Sigmoid colon (tissue), 7 donors: ENCODE results near the gene CNOT3. TPM values are rescaled to one million over a fixed set of nuclear protein-coding genes. Genes with fewer than 3 reads are reported as not detected.

Experiments used
- DNase-seq: peaks from one replicate; pipeline ENCODE4 v3.0.0-alpha.2; 2019
- H3K27ac ChIP-seq, 4 donors: fragments of 200-600 bp; sonication (generic); one replicate each; pipeline ENCODE4 v1.5.1; 2016 to 2019; ENCODE audit warnings: mild to moderate bottlenecking in 1 of 4
- H3K27me3 ChIP-seq, 3 donors: fragments of 200-600 bp; sonication (generic); one replicate each; pipeline ENCODE4 v1.5.1; 2019; ENCODE audit warnings: mild to moderate bottlenecking in 1 of 3
- H3K36me3 ChIP-seq, 4 donors: fragments of 200-600 bp; sonication (generic); one replicate each; pipeline ENCODE4 v1.5.1; 2016 to 2019
- H3K4me1 ChIP-seq, 4 donors: fragments of 200-600 bp; sonication (generic); one replicate each; pipeline ENCODE4 v1.5.1; 2017 to 2019
- H3K4me3 ChIP-seq, 4 donors: fragments of 200-600 bp; sonication (generic); one replicate each; pipeline ENCODE4 v1.5.1; 2017 to 2019; ENCODE audit warnings: mild to moderate bottlenecking in 2 of 4, moderate library complexity in 1 of 4
- H3K9me3 ChIP-seq, 4 donors: fragments of 200-600 bp in 3 of 4; sonication (generic) in 3 of 4; one replicate each; pipeline versions ENCODE4 v1.5.1 to v1.6.1; 2013 to 2019
- EP300 ChIP-seq, 4 donors: sonication (generic); formaldehyde crosslinking; IDR thresholded peaks; one replicate each; pipeline ENCODE4 v1.6.1; 2017; ENCODE audit warnings: antibody characterized with exemption in 4 of 4
- POLR2A ChIP-seq, 2 donors: fragments of 450-650 bp; IDR thresholded peaks; one replicate each; pipeline ENCODE4 v1.6.1; 2016; ENCODE audit warnings: antibody characterized with exemption in 2 of 2, mild to moderate bottlenecking in 2 of 2, moderate library complexity in 2 of 2
- POLR2AphosphoS5 ChIP-seq, 4 donors: sonication (generic); formaldehyde crosslinking; IDR thresholded peaks; one replicate each; pipeline ENCODE4 v1.6.1; 2017; ENCODE audit warnings: antibody characterized with exemption in 4 of 4
- WGBS, 2 donors: extraction: QIAGEN DNeasy Blood & Tissue Kit; methylation state at CpG; one replicate each; pipeline ENCODE4 v1.1.7; 2013; 5-methylcytosine and 5-hydroxymethylcytosine counted together
- intact Hi-C: fragments of 100-400 bp; cut with DNase I; formaldehyde crosslinking; loops from one replicate; pipeline ENCODE4 v1.15.1; 2023
- polyA plus RNA-seq, 3 donors: library from polyadenylated mRNA; stranded (reverse); fragments of 200-250 nt; gene quantifications; one replicate each; pipeline ENCODE4 v1.2.3, GENCODE V29; 2013
- total RNA-seq, 4 donors: library from RNA; depleted of rRNA; stranded (reverse); fragments of >200 nt; gene quantifications; one replicate each; pipeline ENCODE4 v1.1.0, GENCODE V29; 2016
- TF ChIP-seq, protein P1 (sequence below), 4 experiments: fragments of 450-650 bp in 3 of 4; fragments of 200-600 bp in 1 of 4; IDR thresholded peaks; one replicate each; pipeline ENCODE4 v1.5.1; 2016 to 2019; ENCODE audit warnings: antibody characterized with exemption in 4 of 4, mild to moderate bottlenecking in 3 of 4, moderate library complexity in 2 of 4
- donor health status: healthy with polysubstance abuse.
- donor health status: Bipolar disorder and iron deficiency.
- donor health status: healthy.

CNOT3 gene
- total and polyA plus RNA-seq, 7 donors = 11.8 to 32.9 (median 19.8) TPM

DNA sequence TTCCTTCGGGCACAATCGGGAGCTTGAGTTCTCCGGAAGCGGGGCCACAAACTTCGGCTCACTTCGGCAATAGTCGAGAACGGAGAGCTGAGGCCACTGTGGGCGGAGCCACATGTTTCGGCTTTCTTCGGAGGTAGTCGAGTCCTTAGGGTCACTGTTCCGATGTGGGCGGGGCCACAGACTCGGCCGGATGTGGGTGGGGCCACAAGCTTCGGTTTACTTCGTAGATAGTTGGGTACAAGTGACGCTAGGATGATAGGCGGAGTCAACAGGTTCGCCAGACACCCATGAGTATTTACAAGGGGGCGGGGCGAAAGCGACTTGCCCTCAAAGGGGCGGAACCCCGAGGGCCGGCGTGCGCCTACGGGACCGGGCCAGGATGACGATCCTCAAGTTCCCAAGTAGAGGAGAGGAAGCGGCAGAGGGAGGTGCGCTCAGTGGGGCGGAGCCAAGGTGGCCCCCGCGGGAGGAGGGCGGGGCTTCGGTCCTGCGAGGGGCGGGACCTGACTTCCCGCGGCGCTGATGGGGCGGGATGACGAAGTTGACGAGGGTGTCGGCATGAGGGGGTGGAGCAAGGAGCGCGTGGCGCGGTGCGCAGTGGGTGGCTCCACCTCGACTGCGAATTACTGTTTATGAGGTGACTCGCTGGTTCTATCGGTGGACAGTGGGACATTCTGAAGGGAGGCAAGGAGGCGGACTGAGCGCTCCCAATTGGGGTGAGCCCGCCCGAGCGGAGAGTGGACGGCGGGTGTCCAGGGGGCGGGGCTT, 52.4 kb downstream of the CNOT3 start:
- Histone ChIP-seq H3K4me3 (peak overlapping the region; percentile 62 to 95 (median 88)), H3K27ac (peak overlapping the region; percentile 94 to 99 (median 98)), H3K9me3 (no peaks in the 10 kb centered on the region), H3K27me3 (no peaks in the 10 kb centered on the region), H3K4me1 (peaks cover 0 to 28% (median 26%) of the 10 kb centered on the region in 4 donors), H3K36me3 (peaks cover 0 to 29% (median 4%) of the 10 kb centered on the region in 4 donors)
- TF ChIP-seq EP300 (IDR thresholded peaks at IDR 0.05) (peak in 1 of 4 donors; percentile 7), POLR2AphosphoS5 (IDR thresholded peaks at IDR 0.05) (peak; percentile 6 to 89 (median 80)), POLR2A (IDR thresholded peaks at IDR 0.05) (peak; percentile 41 to 49)
- TF ChIP-seq, protein P1, sequence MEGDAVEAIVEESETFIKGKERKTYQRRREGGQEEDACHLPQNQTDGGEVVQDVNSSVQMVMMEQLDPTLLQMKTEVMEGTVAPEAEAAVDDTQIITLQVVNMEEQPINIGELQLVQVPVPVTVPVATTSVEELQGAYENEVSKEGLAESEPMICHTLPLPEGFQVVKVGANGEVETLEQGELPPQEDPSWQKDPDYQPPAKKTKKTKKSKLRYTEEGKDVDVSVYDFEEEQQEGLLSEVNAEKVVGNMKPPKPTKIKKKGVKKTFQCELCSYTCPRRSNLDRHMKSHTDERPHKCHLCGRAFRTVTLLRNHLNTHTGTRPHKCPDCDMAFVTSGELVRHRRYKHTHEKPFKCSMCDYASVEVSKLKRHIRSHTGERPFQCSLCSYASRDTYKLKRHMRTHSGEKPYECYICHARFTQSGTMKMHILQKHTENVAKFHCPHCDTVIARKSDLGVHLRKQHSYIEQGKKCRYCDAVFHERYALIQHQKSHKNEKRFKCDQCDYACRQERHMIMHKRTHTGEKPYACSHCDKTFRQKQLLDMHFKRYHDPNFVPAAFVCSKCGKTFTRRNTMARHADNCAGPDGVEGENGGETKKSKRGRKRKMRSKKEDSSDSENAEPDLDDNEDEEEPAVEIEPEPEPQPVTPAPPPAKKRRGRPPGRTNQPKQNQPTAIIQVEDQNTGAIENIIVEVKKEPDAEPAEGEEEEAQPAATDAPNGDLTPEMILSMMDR (IDR thresholded peaks at IDR 0.05) = no peak
- intact Hi-C loops = loop anchor here (2.0 to 10.0 kb wide), 3 partner anchors 21 to 925 kb away; partner anchors contain the start of gene PPP1R12C
- 0% methylated on average over 65 of the region's 65 CpGs for WGBS, 2 donors
- peak; percentile 100 for DNase-seq

DNA sequence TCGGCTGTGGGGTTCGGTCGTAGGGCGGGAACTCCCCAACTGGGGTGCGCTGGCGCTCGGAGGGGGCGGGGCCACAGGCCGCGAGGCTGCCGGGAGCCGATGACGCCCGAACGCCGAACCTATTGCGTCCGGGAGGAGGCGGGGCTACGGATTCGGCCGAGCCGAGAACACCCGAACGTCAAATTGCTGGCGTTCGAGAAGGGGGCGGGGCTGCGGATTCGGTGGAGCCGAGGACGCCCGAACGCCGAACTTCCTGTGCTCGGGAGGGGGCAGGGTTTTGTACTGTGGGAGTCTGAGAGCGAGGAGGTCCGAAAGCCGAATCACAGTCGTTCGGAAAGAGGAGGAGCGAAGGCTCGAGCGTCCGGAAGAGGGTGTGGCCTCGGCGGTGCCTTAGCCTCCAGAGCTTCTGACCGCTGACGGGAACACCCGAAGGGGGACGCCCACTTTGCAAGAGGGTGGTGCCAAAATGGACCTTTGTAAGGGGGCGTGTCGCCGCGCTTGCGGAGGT, 53.0 kb downstream of the CNOT3 start:
- peak in 1 of 4 donors; percentile 71 for TF ChIP-seq EP300 (IDR thresholded peaks at IDR 0.05)
- TF ChIP-seq, protein P1 (IDR thresholded peaks at IDR 0.05) = no peak
- Histone ChIP-seq H3K36me3 (peaks cover 0 to 29% (median 4%) of the 10 kb centered on the region in 4 donors), H3K27me3 (no peaks in the 10 kb centered on the region), H3K4me3 (peak overlapping the region; percentile 54 to 95 (median 88)), H3K27ac (peak overlapping the region; percentile 94 to 99 (median 98)), H3K9me3 (no peaks in the 10 kb centered on the region), H3K4me1 (peaks cover 0 to 28% (median 26%) of the 10 kb centered on the region in 4 donors)
- peak; percentile 100 for DNase-seq
- WGBS, 2 donors = 0% methylated on average over 56 of the region's 56 CpGs
- intact Hi-C loops = loop anchor here (10.0 kb wide), 1 partner anchor 924 kb away; the partner anchor contains the start of gene PPP1R12C

DNA sequence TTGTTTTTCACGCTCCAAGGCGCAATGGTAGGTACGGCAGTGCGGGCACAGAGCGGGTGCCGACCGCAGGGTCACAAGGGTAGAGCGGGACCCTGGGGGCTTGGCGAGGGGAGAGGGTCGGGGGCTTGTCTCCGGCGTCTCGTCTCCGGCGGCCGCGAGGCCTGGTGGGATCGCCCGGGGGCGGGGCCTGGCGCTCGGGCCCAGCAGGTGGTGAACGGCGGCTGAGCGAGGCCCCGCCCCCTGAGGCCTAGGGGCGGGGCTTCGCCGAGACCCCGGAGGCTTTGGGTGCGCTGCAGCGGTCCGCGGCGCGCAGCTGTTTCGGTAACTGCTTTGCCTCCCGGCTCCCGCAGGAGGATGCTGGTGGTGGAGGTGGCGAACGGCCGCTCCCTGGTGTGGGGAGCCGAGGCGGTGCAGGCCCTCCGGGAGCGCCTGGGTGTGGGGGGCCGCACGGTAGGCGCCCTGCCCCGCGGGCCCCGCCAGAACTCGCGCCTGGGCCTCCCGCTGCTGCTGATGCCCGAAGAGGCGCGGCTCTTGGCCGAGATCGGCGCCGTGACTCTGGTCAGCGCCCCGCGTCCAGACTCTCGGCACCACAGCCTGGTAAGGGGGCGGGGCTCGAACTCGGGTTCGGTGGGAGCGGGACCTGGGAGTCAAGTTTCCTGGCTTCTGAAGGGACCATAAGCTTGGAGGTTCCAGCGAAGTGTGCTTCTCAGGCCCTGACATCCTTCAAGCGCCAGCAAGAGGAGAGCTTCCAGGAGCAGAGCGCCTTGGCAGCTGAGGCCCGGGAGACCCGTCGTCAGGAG, 53.6 kb downstream of the CNOT3 start, which contains the start of gene TSEN34:
TSS of gene TSEN34 (plus strand) at position 298 of the 800 bp plus-strand sequence. CDS start at position 355, 57 bp downstream.
- Histone ChIP-seq H3K9me3 (no peaks in the 10 kb centered on the region), H3K36me3 (peaks cover 0 to 27% (median 4%) of the 10 kb centered on the region in 4 donors), H3K4me1 (peaks cover 0 to 28% (median 26%) of the 10 kb centered on the region in 4 donors), H3K27ac (peak within 1 kb of the TSS; percentile 94 to 99 (median 98)), H3K4me3 (peak within 1 kb of the TSS; percentile 54 to 95 (median 88)), H3K27me3 (no peaks in the 10 kb centered on the region)
- peak; percentile 81 for DNase-seq
- 1% methylated on average over 77 of the region's 77 CpGs for WGBS, 2 donors
- peak; percentile 66 to 90 (median 82) for TF ChIP-seq POLR2AphosphoS5 (IDR thresholded peaks at IDR 0.05)
- TF ChIP-seq EP300 (IDR thresholded peaks at IDR 0.05) = no peak
- TF ChIP-seq POLR2A (IDR thresholded peaks at IDR 0.05) = peak; percentile 18 to 48
- intact Hi-C loops = loop anchor here (10.0 kb wide), 1 partner anchor 924 kb away; the partner anchor contains the start of gene PPP1R12C

DNA sequence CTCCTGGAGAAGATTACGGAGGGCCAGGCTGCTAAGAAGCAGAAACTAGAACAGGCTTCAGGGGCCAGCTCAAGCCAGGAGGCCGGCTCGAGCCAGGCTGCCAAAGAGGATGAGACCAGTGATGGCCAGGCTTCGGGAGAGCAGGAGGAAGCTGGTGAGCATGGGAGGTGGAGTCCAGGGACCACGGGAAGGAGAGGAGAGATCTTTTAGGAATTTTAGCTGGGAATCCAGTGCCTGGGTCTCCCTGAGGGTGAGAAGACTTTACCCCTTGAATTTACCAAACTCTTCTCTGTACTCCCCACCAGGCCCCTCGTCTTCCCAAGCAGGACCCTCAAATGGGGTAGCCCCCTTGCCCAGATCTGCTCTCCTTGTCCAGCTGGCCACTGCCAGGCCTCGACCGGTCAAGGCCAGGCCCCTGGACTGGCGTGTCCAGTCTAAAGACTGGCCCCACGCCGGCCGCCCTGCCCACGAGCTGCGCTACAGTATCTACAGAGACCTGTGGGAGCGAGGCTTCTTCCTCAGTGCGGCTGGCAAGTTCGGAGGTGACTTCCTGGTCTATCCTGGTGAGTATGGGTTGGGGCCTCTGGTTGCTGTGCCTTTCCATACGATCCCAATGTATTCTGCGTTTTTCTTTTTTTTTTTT, 54.4 kb downstream of the CNOT3 start:
- H3K27me3 ChIP-seq = no peaks in the 10 kb centered on the region
- peaks cover 0 to 20% (median 4%) of the 10 kb centered on the region in 4 donors for H3K36me3 ChIP-seq
- intact Hi-C loops = loop anchor here (10.0 kb wide), 1 partner anchor 923 kb away; the partner anchor contains the start of gene PPP1R12C
- peaks cover 0 to 28% (median 26%) of the 10 kb centered on the region in 4 donors for H3K4me1 ChIP-seq
- no peaks in the 10 kb centered on the region for H3K9me3 ChIP-seq
- 63 to 69% methylated on average over 19 of the region's 19 CpGs for WGBS, 2 donors
- no peak for DNase-seq
- TF ChIP-seq, protein P1 (IDR thresholded peaks at IDR 0.05) = no peak
- TF ChIP-seq EP300 (IDR thresholded peaks at IDR 0.05) (no peak), POLR2AphosphoS5 (IDR thresholded peaks at IDR 0.05) (no peak), POLR2A (IDR thresholded peaks at IDR 0.05) (no peak)
- peak overlapping the region; percentile 94 to 99 (median 98) for H3K27ac ChIP-seq
- H3K4me3 ChIP-seq = peak overlapping the region; percentile 54 to 95 (median 88)
